Pancreas (tissue), 10 donors: ENCODE data around the gene MISP. TPM values are rescaled to one million over a fixed set of nuclear protein-coding genes. Genes with fewer than 3 reads are reported as not detected.
A peak's percentile ranks its signal among the peaks of the same experiment; 100 is the strongest.

ENCODE experiments used
- ATAC-seq, 4 donors: fragments of 200-7000 bp; cut with Tn5 transposase; one replicate each; pipeline versions ENCODE4 v1.8.0 to v1.9.1; 2020; ENCODE audit warnings: mild to moderate bottlenecking in 4 of 4, moderate library complexity in 4 of 4
- DNase-seq, 6 donors: peaks; one replicate each; pipeline ENCODE4 v3.0.0-alpha.2; 2020
- FAIRE-seq: peaks from 2 replicates; lab custom pipeline; 2012; peaks lifted over from hg19 to GRCh38; lab: Jason Lieb, UNC
- H3K27ac ChIP-seq, 4 donors: fragments of 200-600 bp; sonication (generic); 1 replicate in 3 of 4; 2 replicates in 1 of 4; pipeline versions ENCODE4 v1.5.0 to v1.8.0; 2020
- H3K27me3 ChIP-seq, 4 donors: fragments of 200-600 bp; one replicate each; pipeline ENCODE4 v1.8.0; 2021
- H3K36me3 ChIP-seq, 3 donors: fragments of 200-600 bp; sonication (generic) in 1 of 3; one replicate each; pipeline versions ENCODE4 v1.5.0 to v1.8.0; 2020 to 2021
- H3K4me1 ChIP-seq, 3 donors: fragments of 200-600 bp; one replicate each; pipeline ENCODE4 v1.8.0; 2021
- H3K4me3 ChIP-seq, 4 donors: fragments of 200-600 bp; sonication (generic) in 2 of 4; one replicate each; pipeline versions ENCODE4 v1.5.0 to v1.8.0; 2020 to 2021
- H3K9me3 ChIP-seq, 4 donors: fragments of 200-600 bp; one replicate each; pipeline ENCODE4 v1.8.0; 2021
- WGBS, 2 donors: extraction: QIAGEN DNeasy Blood & Tissue Kit; methylation state at CpG; one replicate each; pipeline ENCODE4 v1.1.7; 2013; 5-methylcytosine and 5-hydroxymethylcytosine counted together
- intact Hi-C, 3 donors: fragments of 100-400 bp; cut with DNase I; formaldehyde crosslinking; loops; one replicate each; pipeline versions ENCODE4 v1.11.1 to v1.14.2; 2022
- polyA plus RNA-seq, 2 donors: library from polyadenylated mRNA; stranded (reverse); fragments of 200-250 nt; gene quantifications; one replicate each; pipeline ENCODE4 v1.2.3, GENCODE V29; 2013
- total RNA-seq, 6 donors: library from RNA; stranded (reverse); fragmentation: NEBNext Ultra II Directional in 4 of 6; extraction: Animal tissue kit (Norgen Biotek cat#: 25700) in 4 of 6; gene quantifications; one replicate each; pipeline versions ENCODE4 v1.2.1 to v1.2.4, GENCODE V29; 2021 to 2023
- TF ChIP-seq, protein P1 (sequence below), 4 donors: fragments of 200-600 bp; sonication (generic) in 3 of 4; IDR thresholded peaks; one replicate each; pipeline versions ENCODE4 v1.5.0 to v1.8.0; 2021; ENCODE audit warnings: antibody characterized with exemption in 4 of 4
- donor health status: healthy with polysubstance abuse.
- donor health status: DM: no; HTN: no; CAD: no; lungs with moderate emphysema.
- donor health status: DM: no; HTN: no; CAD: no.
- donor health status: control.
- donor health status: control.
- donor health status: Bipolar disorder and iron deficiency.
- donor health status: DM: yes; HTN: yes; CAD: no.
- donor health status: DM: no; HTN: no; CAD: no.
- donor health status: DM: no; HTN: no; CAD: no.
- donor health status: DM: yes; HTN: yes; CAD: no.

Gene MISP
- total and polyA plus RNA-seq, 8 donors = 0.63 to 7.5 (median 1.3) TPM

DNA sequence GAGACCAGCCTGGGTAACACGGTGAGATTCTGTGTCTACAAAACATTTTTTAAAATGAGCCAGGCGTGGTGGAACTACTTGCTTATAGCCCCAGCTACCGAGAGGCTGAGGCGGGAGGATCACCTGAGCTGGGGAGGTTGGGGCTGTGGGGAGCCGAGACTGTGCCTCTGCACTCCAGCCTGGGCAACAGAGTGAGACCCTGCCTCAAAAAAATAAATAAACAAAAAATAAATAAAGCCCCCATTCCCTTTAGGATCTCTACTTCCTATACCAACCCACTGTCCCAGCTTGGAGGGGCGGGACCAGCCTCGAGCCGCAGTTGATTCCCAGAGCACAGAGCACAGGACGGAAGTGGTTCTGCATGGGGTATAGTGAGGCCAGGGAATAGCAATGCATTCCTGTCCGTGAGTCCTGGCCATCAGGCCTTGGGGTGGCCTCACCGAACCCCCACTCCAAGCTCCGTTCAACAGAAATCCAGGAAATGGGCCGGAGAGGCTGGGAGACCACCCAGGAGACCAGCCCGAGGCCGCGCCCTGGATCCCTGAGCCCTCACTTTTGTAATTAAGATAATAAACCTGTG, 41.5 kb downstream of the MISP start:
- H3K27me3 ChIP-seq = no peaks in the 10 kb centered on the region
- FAIRE-seq (no peak), ATAC-seq (no peak), DNase-seq (peak in 1 of 6 donors; percentile 31)
- H3K27ac ChIP-seq = no peak overlapping the region
- H3K4me3 ChIP-seq = no peak overlapping the region
- intact Hi-C loops = no loop called here
- peaks cover 0 to 3% (median 0%) of the 10 kb centered on the region in 3 donors for H3K4me1 ChIP-seq
- no peaks in the 10 kb centered on the region for H3K9me3 ChIP-seq
- TF ChIP-seq, protein P1, sequence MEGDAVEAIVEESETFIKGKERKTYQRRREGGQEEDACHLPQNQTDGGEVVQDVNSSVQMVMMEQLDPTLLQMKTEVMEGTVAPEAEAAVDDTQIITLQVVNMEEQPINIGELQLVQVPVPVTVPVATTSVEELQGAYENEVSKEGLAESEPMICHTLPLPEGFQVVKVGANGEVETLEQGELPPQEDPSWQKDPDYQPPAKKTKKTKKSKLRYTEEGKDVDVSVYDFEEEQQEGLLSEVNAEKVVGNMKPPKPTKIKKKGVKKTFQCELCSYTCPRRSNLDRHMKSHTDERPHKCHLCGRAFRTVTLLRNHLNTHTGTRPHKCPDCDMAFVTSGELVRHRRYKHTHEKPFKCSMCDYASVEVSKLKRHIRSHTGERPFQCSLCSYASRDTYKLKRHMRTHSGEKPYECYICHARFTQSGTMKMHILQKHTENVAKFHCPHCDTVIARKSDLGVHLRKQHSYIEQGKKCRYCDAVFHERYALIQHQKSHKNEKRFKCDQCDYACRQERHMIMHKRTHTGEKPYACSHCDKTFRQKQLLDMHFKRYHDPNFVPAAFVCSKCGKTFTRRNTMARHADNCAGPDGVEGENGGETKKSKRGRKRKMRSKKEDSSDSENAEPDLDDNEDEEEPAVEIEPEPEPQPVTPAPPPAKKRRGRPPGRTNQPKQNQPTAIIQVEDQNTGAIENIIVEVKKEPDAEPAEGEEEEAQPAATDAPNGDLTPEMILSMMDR (IDR thresholded peaks at IDR 0.05) = no peak
- no peaks in the 10 kb centered on the region for H3K36me3 ChIP-seq
- 81 to 83% methylated on average over 16 of the region's 16 CpGs for WGBS, 2 donors

DNA sequence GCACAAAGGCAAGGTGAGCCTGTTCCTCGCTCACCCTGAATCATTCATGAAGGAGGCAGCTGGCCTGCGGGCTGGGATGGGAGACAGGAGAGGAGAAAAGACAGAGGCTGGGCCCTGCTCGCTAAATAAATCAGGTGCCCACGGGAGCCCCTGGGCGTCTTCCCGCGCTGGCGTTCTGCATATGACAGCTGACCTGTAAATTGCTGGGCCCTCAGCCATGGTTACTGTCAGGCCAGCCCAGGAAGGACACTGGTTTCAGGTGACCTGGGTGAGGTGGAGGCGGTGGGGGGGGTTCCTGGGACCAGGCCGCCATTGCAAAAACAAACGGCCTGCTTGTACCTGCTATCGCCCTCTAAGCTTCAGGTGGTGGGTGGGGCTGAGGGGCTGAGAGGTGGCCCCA, 42.9 kb downstream of the MISP start:
- Histone ChIP-seq H3K27me3 (no peaks in the 10 kb centered on the region), H3K4me3 (no peak overlapping the region), H3K9me3 (no peaks in the 10 kb centered on the region), H3K36me3 (no peaks in the 10 kb centered on the region), H3K27ac (no peak overlapping the region), H3K4me1 (peaks cover 0 to 3% (median 0%) of the 10 kb centered on the region in 3 donors)
- DNase-seq (peak in 2 of 6 donors; percentile 25 to 37), FAIRE-seq (no peak), ATAC-seq (no peak)
- intact Hi-C loops = no loop called here
- 92% methylated on average over 12 of the region's 12 CpGs for WGBS, 2 donors
- TF ChIP-seq, protein P1 (IDR thresholded peaks at IDR 0.05) = no peak

DNA sequence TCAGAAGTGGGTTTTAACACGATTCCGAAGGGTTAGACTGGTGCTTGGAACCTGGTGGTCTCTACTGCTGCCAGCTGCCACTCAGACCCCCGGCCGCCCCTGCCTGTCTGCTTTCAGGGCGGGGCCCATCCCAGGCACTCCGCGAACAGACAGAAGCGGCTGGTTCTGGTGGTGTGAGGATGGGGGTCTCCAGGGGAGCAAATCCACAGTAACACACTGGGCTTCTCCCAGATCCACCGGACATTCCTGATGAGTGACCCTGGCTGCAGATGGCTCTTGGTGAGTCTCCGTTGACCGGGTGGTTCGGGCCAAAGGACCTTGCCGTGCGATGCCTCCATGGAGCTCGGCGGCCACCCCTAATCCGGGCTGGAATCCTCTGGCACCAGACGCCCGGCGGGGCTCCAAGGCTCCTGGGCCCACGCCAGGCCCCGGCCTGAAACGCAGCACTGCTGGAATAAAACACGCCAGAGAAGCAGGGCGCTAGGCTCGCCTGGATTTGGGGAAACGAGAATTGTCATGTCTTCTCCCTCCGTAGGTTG, 44.2 kb downstream of the MISP start:
- peak in 5 of 6 donors; percentile 30 to 85 (median 71) for DNase-seq
- no peak for FAIRE-seq
- no peaks in the 10 kb centered on the region for H3K9me3 ChIP-seq
- ATAC-seq = no peak
- 77% methylated on average over 28 of the region's 28 CpGs for WGBS, 2 donors
- H3K27ac ChIP-seq = no peak overlapping the region
- TF ChIP-seq, protein P1 (IDR thresholded peaks at IDR 0.05) = no peak
- no peaks in the 10 kb centered on the region for H3K27me3 ChIP-seq
- intact Hi-C loops = no loop called here
- no peaks in the 10 kb centered on the region for H3K36me3 ChIP-seq
- no peak overlapping the region for H3K4me3 ChIP-seq
- H3K4me1 ChIP-seq = peaks cover 9 to 13% (median 11%) of the 10 kb centered on the region in 3 donors

DNA sequence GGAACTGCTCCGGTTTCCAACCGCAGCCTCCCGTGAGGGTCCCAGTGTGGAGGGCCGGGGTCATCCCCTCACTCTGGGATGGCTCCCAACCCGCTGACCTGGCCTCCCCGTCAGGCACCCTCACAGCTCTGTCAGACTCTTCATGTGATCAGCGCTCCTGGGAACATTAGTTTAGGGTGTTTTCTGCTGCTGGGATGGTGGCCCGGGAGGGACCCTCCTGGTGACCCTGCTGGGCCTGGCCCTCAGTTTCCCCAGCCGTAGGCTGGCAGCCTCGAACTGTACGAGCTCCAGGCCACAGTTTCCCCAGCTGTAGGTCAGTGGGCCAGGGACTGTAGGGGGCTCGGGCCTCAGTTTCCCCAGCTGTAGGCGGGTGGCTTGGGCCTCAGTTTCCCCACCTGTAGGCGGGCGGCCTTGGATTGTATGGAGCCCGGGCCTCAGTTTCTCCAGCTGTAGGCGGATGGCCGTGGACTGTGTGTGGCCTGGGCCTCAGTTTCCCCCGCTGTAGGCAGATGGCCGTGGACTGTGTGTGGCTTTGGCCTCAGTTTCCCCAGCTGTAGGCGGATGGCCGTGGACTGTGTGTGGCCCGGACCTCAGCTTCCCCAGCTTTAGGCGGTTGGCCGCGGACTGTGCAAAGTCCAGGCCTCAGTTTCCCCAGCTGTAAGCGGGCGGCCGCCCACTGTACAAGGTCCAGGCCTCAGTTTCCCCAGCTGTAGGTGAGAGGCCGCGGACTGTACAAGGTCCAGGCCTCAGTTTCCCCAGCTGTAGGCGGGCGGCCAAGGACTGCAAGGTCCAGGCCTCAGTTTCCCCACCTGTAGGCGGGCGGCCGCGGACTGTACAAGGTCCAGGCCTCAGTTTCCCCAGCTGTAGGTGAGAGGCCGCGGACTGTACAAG, 45.0 kb downstream of the MISP start:
- H3K4me3 ChIP-seq = peak overlapping the region; percentile 72 to 92 (median 80)
- WGBS, 2 donors = 70 to 79% methylated on average over 39 of the region's 39 CpGs
- TF ChIP-seq, protein P1 (IDR thresholded peaks at IDR 0.05) = no peak
- intact Hi-C loops = no loop called here
- no peaks in the 10 kb centered on the region for H3K27me3 ChIP-seq
- ATAC-seq (no peak), FAIRE-seq (no peak), DNase-seq (peak in 4 of 6 donors; percentile 48 to 81 (median 64))
- no peaks in the 10 kb centered on the region for H3K36me3 ChIP-seq
- peak overlapping the region in 3 of 4 donors; percentile 55 to 83 (median 80) for H3K27ac ChIP-seq
- H3K9me3 ChIP-seq = no peaks in the 10 kb centered on the region
- peaks cover 17 to 21% (median 19%) of the 10 kb centered on the region in 3 donors for H3K4me1 ChIP-seq
